ENCODE measurements around the gene CYP2W1.

Gene CYP2W1

DNA sequence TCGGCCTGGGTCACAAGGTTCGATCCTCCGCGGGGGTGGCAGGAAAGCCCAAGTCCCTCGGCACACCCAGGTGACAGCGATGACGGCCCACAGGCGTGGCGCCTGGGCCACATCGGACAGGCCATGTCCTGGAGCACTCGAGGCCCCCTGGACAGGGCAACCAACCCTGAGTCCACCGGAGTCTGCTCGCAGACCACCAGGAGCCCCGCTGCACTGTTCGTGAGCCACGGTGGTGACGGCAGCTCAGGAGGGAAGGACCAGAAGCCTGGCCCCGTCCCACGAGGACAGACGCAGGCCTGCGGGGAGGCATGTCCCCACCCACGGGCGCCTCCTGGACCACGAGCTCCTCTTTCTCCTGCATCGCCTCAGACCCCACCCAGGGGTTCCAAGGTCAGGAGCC is 39.0 kb downstream of the CYP2W1 start:
- Histone ChIP-seq H3K27ac (replicated peaks) (no peak overlapping the region), H3K27me3 (ENCODE audit: insufficient read depth, poor library complexity, severe bottlenecking) (no peaks in the 10 kb centered on the region), H3K4me3 (replicated peaks; ENCODE audit: insufficient read depth, low read length) (no peak overlapping the region)
- no peak for TF ChIP-seq GABPA (IDR thresholded peaks at IDR 0.05; ENCODE audit: low read depth)
- no peak for TF ChIP-seq SPI1 (IDR thresholded peaks at IDR 0.05; ENCODE audit: borderline replicate concordance, low read depth)
- TF ChIP-seq, protein P1, sequence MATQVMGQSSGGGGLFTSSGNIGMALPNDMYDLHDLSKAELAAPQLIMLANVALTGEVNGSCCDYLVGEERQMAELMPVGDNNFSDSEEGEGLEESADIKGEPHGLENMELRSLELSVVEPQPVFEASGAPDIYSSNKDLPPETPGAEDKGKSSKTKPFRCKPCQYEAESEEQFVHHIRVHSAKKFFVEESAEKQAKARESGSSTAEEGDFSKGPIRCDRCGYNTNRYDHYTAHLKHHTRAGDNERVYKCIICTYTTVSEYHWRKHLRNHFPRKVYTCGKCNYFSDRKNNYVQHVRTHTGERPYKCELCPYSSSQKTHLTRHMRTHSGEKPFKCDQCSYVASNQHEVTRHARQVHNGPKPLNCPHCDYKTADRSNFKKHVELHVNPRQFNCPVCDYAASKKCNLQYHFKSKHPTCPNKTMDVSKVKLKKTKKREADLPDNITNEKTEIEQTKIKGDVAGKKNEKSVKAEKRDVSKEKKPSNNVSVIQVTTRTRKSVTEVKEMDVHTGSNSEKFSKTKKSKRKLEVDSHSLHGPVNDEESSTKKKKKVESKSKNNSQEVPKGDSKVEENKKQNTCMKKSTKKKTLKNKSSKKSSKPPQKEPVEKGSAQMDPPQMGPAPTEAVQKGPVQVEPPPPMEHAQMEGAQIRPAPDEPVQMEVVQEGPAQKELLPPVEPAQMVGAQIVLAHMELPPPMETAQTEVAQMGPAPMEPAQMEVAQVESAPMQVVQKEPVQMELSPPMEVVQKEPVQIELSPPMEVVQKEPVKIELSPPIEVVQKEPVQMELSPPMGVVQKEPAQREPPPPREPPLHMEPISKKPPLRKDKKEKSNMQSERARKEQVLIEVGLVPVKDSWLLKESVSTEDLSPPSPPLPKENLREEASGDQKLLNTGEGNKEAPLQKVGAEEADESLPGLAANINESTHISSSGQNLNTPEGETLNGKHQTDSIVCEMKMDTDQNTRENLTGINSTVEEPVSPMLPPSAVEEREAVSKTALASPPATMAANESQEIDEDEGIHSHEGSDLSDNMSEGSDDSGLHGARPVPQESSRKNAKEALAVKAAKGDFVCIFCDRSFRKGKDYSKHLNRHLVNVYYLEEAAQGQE (IDR thresholded peaks at IDR 0.05; ENCODE audit: insufficient replicate concordance, low read depth): no peak
- no peak for TF ChIP-seq CTCF (IDR thresholded peaks at IDR 0.05; ENCODE audit: insufficient read depth, low read length)
- TF ChIP-seq POLR2AphosphoS5 (IDR thresholded peaks at IDR 0.05; ENCODE audit: low read depth): no peak
- DNase-seq (ENCODE audit: low read depth in 1 of 2, low spot score in 1 of 2): no peak

- Histone ChIP-seq H3K27ac (replicated peaks) (no peak overlapping the region), H3K27me3 (ENCODE audit: insufficient read depth, poor library complexity, severe bottlenecking) (no peaks in the 10 kb centered on the region), H3K4me3 (replicated peaks; ENCODE audit: insufficient read depth, low read length) (no peak overlapping the region)
- TF ChIP-seq SPI1 (IDR thresholded peaks at IDR 0.05; ENCODE audit: borderline replicate concordance, low read depth): no peak
- DNase-seq (ENCODE audit: low read depth in 1 of 2, low spot score in 1 of 2): no peak
Observed at GRCh38 chr7:1022356-1022755, 39.4 kb downstream of the CYP2W1 start.

GRCh38 chr7:1022801-1023465 is 40.0 kb downstream of the CYP2W1 start:
- TF ChIP-seq CTCF (IDR thresholded peaks at IDR 0.05; ENCODE audit: insufficient read depth, low read length): no peak
- no peak for TF ChIP-seq SPI1 (IDR thresholded peaks at IDR 0.05; ENCODE audit: borderline replicate concordance, low read depth)
- TF ChIP-seq GABPA (IDR thresholded peaks at IDR 0.05; ENCODE audit: low read depth): no peak
- TF ChIP-seq POLR2AphosphoS5 (IDR thresholded peaks at IDR 0.05; ENCODE audit: low read depth): no peak
- TF ChIP-seq, protein P1 (IDR thresholded peaks at IDR 0.05; ENCODE audit: insufficient replicate concordance, low read depth): no peak
- no peak for DNase-seq (ENCODE audit: low read depth in 1 of 2, low spot score in 1 of 2)
- H3K27me3 ChIP-seq (ENCODE audit: insufficient read depth, poor library complexity, severe bottlenecking): no peaks in the 10 kb centered on the region
- no peak overlapping the region for H3K4me3 ChIP-seq (replicated peaks; ENCODE audit: insufficient read depth, low read length)
- no peak overlapping the region for H3K27ac ChIP-seq (replicated peaks)

DNA sequence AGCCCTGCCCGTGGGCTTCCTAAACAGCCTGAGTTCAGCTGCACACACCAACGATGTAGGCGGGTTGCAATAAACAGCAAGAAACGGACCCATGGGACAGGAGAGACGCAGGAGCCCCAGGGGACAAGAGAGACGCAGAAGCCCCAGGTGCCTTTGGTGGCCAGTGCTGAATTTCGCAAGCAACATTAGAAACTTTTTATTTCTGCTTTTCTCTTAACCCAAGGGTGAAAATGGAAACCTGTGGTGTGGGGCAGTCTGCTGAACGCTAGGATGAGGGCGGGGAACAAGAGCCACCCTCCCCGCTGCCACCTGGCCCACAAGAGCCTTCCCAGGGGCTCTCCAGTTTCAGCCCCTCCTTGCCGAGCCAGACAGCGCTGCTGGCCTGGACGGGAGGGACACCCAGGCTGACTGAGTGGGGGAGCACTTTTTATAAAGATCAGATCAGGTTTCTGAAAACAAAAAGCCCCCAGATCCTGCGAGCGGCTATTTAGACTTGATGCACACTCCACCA is 41.4 kb downstream of the CYP2W1 start:
- no peak overlapping the region for H3K4me3 ChIP-seq (replicated peaks; ENCODE audit: insufficient read depth, low read length)
- TF ChIP-seq, protein P1 (IDR thresholded peaks at IDR 0.05; ENCODE audit: insufficient replicate concordance, low read depth): no peak
- peak; percentile 74 for TF ChIP-seq POLR2AphosphoS5 (IDR thresholded peaks at IDR 0.05; ENCODE audit: low read depth)
- no peak for TF ChIP-seq SPI1 (IDR thresholded peaks at IDR 0.05; ENCODE audit: borderline replicate concordance, low read depth)
- peak overlapping the region; percentile 54 for H3K27ac ChIP-seq (replicated peaks)
- peak; percentile 69 to 93 for DNase-seq (ENCODE audit: low read depth in 1 of 2, low spot score in 1 of 2)
- no peaks in the 10 kb centered on the region for H3K27me3 ChIP-seq (ENCODE audit: insufficient read depth, poor library complexity, severe bottlenecking)
